ENCODE data around the gene SART3.
A peak's percentile ranks its signal among the peaks of the same experiment; 100 is the strongest.
"Not testable (repeated sequence)": the region's sequence is repeated elsewhere in the genome, so short reads cannot be mapped to it uniquely, and the experiment has no call there.

The SART3 gene

GRCh38 chr12:108594960-108595710 is 34.2 kb upstream of the SART3 start:
- TF ChIP-seq CTCF (IDR thresholded peaks at IDR 0.05; ENCODE audit: unreplicated experiment in 3 of 3), result no peak
- Mint-ChIP-seq H3K4me1 (peaks cover 21% of the 10 kb centered on the region), H3K27ac (no peak overlapping the region), H3K36me3 (ENCODE audit: low read depth) (no peaks in the 10 kb centered on the region), H3K4me3 (no peak overlapping the region), H3K9me3 (no peaks in the 10 kb centered on the region), H3K27me3 (ENCODE audit: low read depth) (peaks cover 1% of the 10 kb centered on the region)

GRCh38 chr12:108594323-108594903 is 33.4 kb upstream of the SART3 start:
- H3K36me3 Mint-ChIP-seq (ENCODE audit: low read depth), result no peaks in the 10 kb centered on the region
- no peaks in the 10 kb centered on the region for H3K27me3 Mint-ChIP-seq (ENCODE audit: low read depth)
- H3K9me3 Mint-ChIP-seq, result no peaks in the 10 kb centered on the region
- peak overlapping the region in 2 of 3 experiments; percentile 26 to 48 for H3K4me3 Mint-ChIP-seq
- H3K27ac Mint-ChIP-seq, result no peak overlapping the region
- no peak for TF ChIP-seq CTCF (IDR thresholded peaks at IDR 0.05; ENCODE audit: unreplicated experiment in 3 of 3)
- peaks cover 28% of the 10 kb centered on the region for H3K4me1 Mint-ChIP-seq

- Mint-ChIP-seq H3K36me3 (ENCODE audit: low read depth) (no peaks in the 10 kb centered on the region), H3K27me3 (ENCODE audit: low read depth) (no peaks in the 10 kb centered on the region), H3K4me1 (peaks cover 38% of the 10 kb centered on the region), H3K4me3 (peak overlapping the region in 1 of 3 experiments; percentile 60), H3K27ac (peak overlapping the region; percentile 14 to 62 (median 54)), H3K9me3 (no peaks in the 10 kb centered on the region)
- TF ChIP-seq CTCF (IDR thresholded peaks at IDR 0.05; ENCODE audit: unreplicated experiment in 3 of 3), result no peak
Observed at GRCh38 chr12:108592033-108592909, 31.3 kb upstream of the SART3 start.

GRCh38 chr12:108591267-108591980 is 30.5 kb upstream of the SART3 start:
- TF ChIP-seq CTCF (IDR thresholded peaks at IDR 0.05; ENCODE audit: unreplicated experiment in 3 of 3), result no peak
- Mint-ChIP-seq H3K4me3 (peak overlapping the region in 2 of 3 experiments; percentile 6 to 64), H3K36me3 (ENCODE audit: low read depth) (no peaks in the 10 kb centered on the region), H3K4me1 (peaks cover 38% of the 10 kb centered on the region), H3K9me3 (no peaks in the 10 kb centered on the region), H3K27me3 (ENCODE audit: low read depth) (no peaks in the 10 kb centered on the region), H3K27ac (peak overlapping the region; percentile 77 to 98 (median 98))

- Mint-ChIP-seq H3K27ac (peak overlapping the region; percentile 98), H3K4me1 (peaks cover 44% of the 10 kb centered on the region), H3K4me3 (peak overlapping the region in 1 of 3 experiments; percentile 27)
- not testable (repeated sequence) for H3K36me3 Mint-ChIP-seq (ENCODE audit: low read depth); H3K9me3 Mint-ChIP-seq; H3K27me3 Mint-ChIP-seq (ENCODE audit: low read depth)
Observed at GRCh38 chr12:108590463-108590862, 29.5 kb upstream of the SART3 start.
